IMR-90 (cell line): Measurements from ENCODE around the gene NABP1. TPM values are rescaled to one million over a fixed set of nuclear protein-coding genes. Genes with fewer than 3 reads are reported as not detected.

Source experiments
- ATAC-seq: fragments of 200-7000 bp; cut with Tn5 transposase; 2 replicates; pipeline ENCODE4 v1.9.1; 2020; ENCODE audit warnings: low read depth, mild to moderate bottlenecking, moderate library complexity
- BruUV-seq: library from RNA; stranded (reverse); fragments of 400-500 nt; replicated peaks from 2 replicates; lab custom pipeline; 2021; lab: Mats Ljungman, UMichigan
- CTCF ChIA-PET: fragments of 300-600 bp; formaldehyde crosslinking; extraction: SDS; loops from one replicate; lab custom pipeline; 2021; ENCODE audit warnings: antibody characterized with exemption; lab: Yijun Ruan, JAX
- POLR2A ChIA-PET: fragments of 300-600 bp; sonication (Branson Sonifier 250); formaldehyde crosslinking; loops from one replicate; lab custom pipeline; 2022; ENCODE audit warnings: antibody characterized with exemption; ENCODE audit not compliant: unreplicated experiment; lab: Charles Lee
- DNase-seq: peaks from one replicate; pipeline ENCODE4 v3.0.0; 2013
- H2AFZ ChIP-seq: replicated peaks from 2 replicates; pipeline ENCODE3; 2013; ENCODE audit warnings: low read length, mild to moderate bottlenecking; ENCODE audit not compliant: poor library complexity
- H2AK5ac ChIP-seq: 2 replicates; pipeline ENCODE4 v1.6.1; 2013; ENCODE audit warnings: low read depth, low read length, inconsistent platforms
- H2AK9ac ChIP-seq: replicated peaks from 2 replicates; pipeline ENCODE3; 2013; ENCODE audit warnings: mild to moderate bottlenecking, low read depth, low read length, moderate library complexity; ENCODE audit not compliant: poor library complexity
- H2BK120ac ChIP-seq: 2 replicates; pipeline ENCODE4 v1.6.1; 2013; ENCODE audit warnings: low read depth, low read length, inconsistent platforms
- H2BK15ac ChIP-seq: 3 replicates; pipeline ENCODE4 v1.6.1; 2013; ENCODE audit warnings: low read depth, low read length, inconsistent platforms
- H2BK20ac ChIP-seq: 2 replicates; pipeline ENCODE4 v1.6.1; 2013; ENCODE audit warnings: low read depth, mild to moderate bottlenecking, inconsistent platforms, low read length, moderate library complexity
- H2BK5ac ChIP-seq: 2 replicates; pipeline ENCODE4 v1.6.1; 2013; ENCODE audit warnings: mild to moderate bottlenecking, low read depth, low read length, inconsistent platforms; ENCODE audit not compliant: poor library complexity, severe bottlenecking
- H3K14ac ChIP-seq: replicated peaks from 2 replicates; pipeline ENCODE4 v1.6.1; 2013; ENCODE audit warnings: low read depth, low read length, inconsistent platforms
- H3K18ac ChIP-seq: 2 replicates; pipeline ENCODE4 v1.6.1; 2013; ENCODE audit warnings: low read depth, low read length, control low read depth
- H3K23ac ChIP-seq: 2 replicates; pipeline ENCODE4 v1.6.1; 2013; ENCODE audit warnings: low read depth, low read length, inconsistent platforms
- H3K27ac ChIP-seq: 2 replicates; pipeline ENCODE4 v1.5.1; 2013; ENCODE audit warnings: mild to moderate bottlenecking, control low read depth, low read length; ENCODE audit not compliant: insufficient read depth
- H3K27me3 ChIP-seq: 2 replicates; pipeline ENCODE4 v1.6.1; 2013; ENCODE audit warnings: low read length; ENCODE audit not compliant: control insufficient read depth, insufficient read depth
- H3K36me3 ChIP-seq: 2 replicates; pipeline ENCODE4 v1.6.1; 2013; ENCODE audit warnings: low read length, mixed read lengths; ENCODE audit not compliant: control insufficient read depth, insufficient read depth
- H3K4ac ChIP-seq: 2 replicates; pipeline ENCODE4 v1.6.1; 2013; ENCODE audit warnings: low read depth, low read length, inconsistent platforms
- H3K4me1 ChIP-seq: 2 replicates; pipeline ENCODE4 v1.6.1; 2013; ENCODE audit warnings: low read length, mixed read lengths; ENCODE audit not compliant: control insufficient read depth, insufficient read depth
- H3K4me2 ChIP-seq: 2 replicates; pipeline ENCODE4 v1.6.1; 2013; ENCODE audit warnings: low read depth, mild to moderate bottlenecking, control low read depth, low read length, moderate library complexity
- H3K4me3 ChIP-seq: 2 replicates; pipeline ENCODE4 v1.5.1; 2013; ENCODE audit warnings: low read depth, mild to moderate bottlenecking, control low read depth, low read length, moderate library complexity; ENCODE audit not compliant: insufficient read depth
- H3K56ac ChIP-seq: 2 replicates; pipeline ENCODE4 v1.6.1; 2013; ENCODE audit warnings: low read length, inconsistent platforms; ENCODE audit not compliant: insufficient read depth; ENCODE audit errors: extremely low read depth
- H3K79me1 ChIP-seq, 2 experiments: 2 replicates each; pipeline ENCODE4 v1.6.1; 2013; ENCODE audit warnings: low read length in 2 of 2, inconsistent platforms in 1 of 2, low read depth in 1 of 2
- H3K9ac ChIP-seq: 2 replicates; pipeline ENCODE4 v1.6.1; 2013; ENCODE audit warnings: low read depth, low read length, control low read depth
- H3K9me1 ChIP-seq: 2 replicates; pipeline ENCODE4 v1.6.1; 2013; ENCODE audit warnings: low read length, inconsistent platforms; ENCODE audit not compliant: insufficient read depth
- H3K9me3 ChIP-seq: 2 replicates; pipeline ENCODE4 v1.6.1; 2013; ENCODE audit warnings: low read length; ENCODE audit not compliant: control insufficient read depth, insufficient read depth
- H4K20me1 ChIP-seq: 2 replicates; pipeline ENCODE4 v1.6.1; 2013; ENCODE audit warnings: low read length, inconsistent platforms; ENCODE audit not compliant: insufficient read depth
- H4K5ac ChIP-seq: 2 replicates; pipeline ENCODE4 v1.6.1; 2013; ENCODE audit warnings: mild to moderate bottlenecking, low read depth, low read length, control low read depth
- H4K8ac ChIP-seq, 2 experiments: 2 replicates each; pipeline ENCODE4 v1.6.1; 2013; ENCODE audit warnings: low read depth in 2 of 2, low read length in 2 of 2, control low read depth in 1 of 2, inconsistent platforms in 1 of 2
- H4K91ac ChIP-seq: 2 replicates; pipeline ENCODE4 v1.6.1; 2013; ENCODE audit warnings: low read depth, low read length, inconsistent platforms; ENCODE audit not compliant: insufficient read depth
- BHLHE40 ChIP-seq: fragments of 150-350 bp; IDR thresholded peaks from 2 replicates; pipeline ENCODE4 v1.6.1; 2016; ENCODE audit warnings: mild to moderate bottlenecking, low read depth, low read length
- CEBPB ChIP-seq: IDR thresholded peaks from 2 replicates; pipeline ENCODE4 v1.6.1; 2012; ENCODE audit warnings: low read depth, low read length, improper control_type of control experiment
- CHD1 ChIP-seq: IDR thresholded peaks from 2 replicates; pipeline ENCODE4 v1.6.1; 2012; ENCODE audit warnings: low read depth, low read length, improper control_type of control experiment
- CTCF ChIP-seq: conservative IDR thresholded peaks from 2 replicates; pipeline ENCODE4 v1.5.1; 2012; ENCODE audit warnings: mild to moderate bottlenecking, low read depth, low read length, improper control_type of control experiment
- ELK1 ChIP-seq: fragments of 150-350 bp; IDR thresholded peaks from 2 replicates; pipeline ENCODE4 v1.6.1; 2016; ENCODE audit warnings: low read depth, mild to moderate bottlenecking, low read length, moderate library complexity, borderline replicate concordance
- FOS ChIP-seq: fragments of 150-350 bp; IDR thresholded peaks from 2 replicates; pipeline ENCODE4 v1.6.1; 2016; ENCODE audit warnings: low read depth, low read length
- MAFK ChIP-seq: IDR thresholded peaks from 2 replicates; pipeline ENCODE4 v1.6.1; 2012; ENCODE audit warnings: low read depth, low read length, improper control_type of control experiment
- MAZ ChIP-seq: IDR thresholded peaks from 2 replicates; pipeline ENCODE4 v1.6.1; 2012; ENCODE audit warnings: low read depth, mild to moderate bottlenecking, low read length, improper control_type of control experiment, moderate library complexity, borderline replicate concordance
- MXI1 ChIP-seq: IDR thresholded peaks from 2 replicates; pipeline ENCODE4 v1.6.1; 2012; ENCODE audit warnings: low read depth, mild to moderate bottlenecking, low read length, moderate library complexity, borderline replicate concordance
- POLR2A ChIP-seq: IDR thresholded peaks from 2 replicates; pipeline ENCODE4 v1.6.1; 2012; ENCODE audit warnings: mild to moderate bottlenecking, low read depth, low read length
- RAD21 ChIP-seq: IDR thresholded peaks from 2 replicates; pipeline ENCODE4 v1.6.1; 2012; ENCODE audit warnings: low read length, improper control_type of control experiment
- RCOR1 ChIP-seq: IDR thresholded peaks from 2 replicates; pipeline ENCODE4 v1.6.1; 2012; ENCODE audit warnings: mild to moderate bottlenecking, low read length, improper control_type of control experiment; ENCODE audit not compliant: insufficient replicate concordance
- RFX5 ChIP-seq: IDR thresholded peaks from 2 replicates; pipeline ENCODE4 v1.8.0; 2012; ENCODE audit warnings: low read depth, mild to moderate bottlenecking, low read length, moderate library complexity
- SMC3 ChIP-seq: fragments of 150-350 bp; IDR thresholded peaks from 2 replicates; pipeline ENCODE4 v1.6.1; 2016; ENCODE audit warnings: low read depth, mild to moderate bottlenecking, antibody characterized with exemption, low read length, moderate library complexity
- USF2 ChIP-seq: fragments of 150-350 bp; IDR thresholded peaks from 2 replicates; pipeline ENCODE4 v1.6.1; 2017; ENCODE audit warnings: mild to moderate bottlenecking, antibody characterized with exemption, low read length, low read depth
- WGBS, 2 experiments: methylation state at CpG; one replicate each; pipeline versions ENCODE4 v1.1.5 to v1.1.7; 2013; ENCODE audit warnings: missing lambda C conversion rate in 2 of 2; ENCODE audit not compliant: insufficient read length in 1 of 2; ENCODE audit errors: extremely low coverage in 2 of 2; 5-methylcytosine and 5-hydroxymethylcytosine counted together
- dilution Hi-C: fragments of 300-500 bp; cut with HindIII; formaldehyde crosslinking; loops from one replicate; pipeline ENCODE4 v1.14.3; 2018; ENCODE audit warnings: low sequenced_read_pairs; ENCODE audit not compliant: unreplicated experiment
- in situ Hi-C: fragments of 300-500 bp; cut with MboI; formaldehyde crosslinking; loops from 3 replicates; pipeline ENCODE4 v1.14.3; 2019; ENCODE audit warnings: low sequenced_read_pairs, inconsistent platforms, mixed read lengths
- intact Hi-C: fragments of 100-400 bp; cut with micrococcal nuclease; formaldehyde crosslinking; loops from 2 replicates; pipeline ENCODE4 v1.10.0; 2022
- polyA plus RNA-seq, 3 experiments: library from polyadenylated mRNA; depleted of rRNA; stranded (reverse); fragments of >200 nt; gene quantifications; 2 replicates each; pipeline ENCODE4 v1.2.3, GENCODE V29; 2012; ENCODE audit warnings: low replicate concordance in 1 of 3
- total RNA-seq: library from RNA; depleted of rRNA; stranded (reverse); fragments of >200 nt; gene quantifications from 2 replicates; pipeline ENCODE4 v1.2.3, GENCODE V29; 2012

NABP1 gene
- total and polyA plus RNA-seq, 2 of the 4 experiments (the other 2 are of a cell fraction) = 57.7 to 73.3 TPM

GRCh38 chr2:191666732-191667131 lies 11.2 kb upstream of the NABP1 start:
- no TSS peak for BruUV-seq
- TF ChIP-seq SMC3 (no peak), MXI1 (no peak), CTCF (no peak), CHD1 (no peak), MAFK (no peak), RAD21 (no peak), FOS (no peak), BHLHE40 (no peak), MAZ (no peak), RCOR1 (no peak), ELK1 (no peak), CEBPB (no peak), RFX5 (no peak), POLR2A (no peak), USF2 (no peak)
- intact Hi-C loops = no loop called here
- DNase-seq = peak; percentile 85
- Histone ChIP-seq H3K4me2 (peak overlapping the region; percentile 13; the same call in 1 of the 2 replicates), H4K20me1 (no peaks in the 10 kb centered on the region), H2AK9ac (no peak overlapping the region), H3K9me1 (peaks cover 3% of the 10 kb centered on the region; the same call in 1 of the 2 replicates), H2AFZ (peak overlapping the region; percentile 85), H4K8ac (peak overlapping the region; percentile 3 to 86; a peak in 2 of 4 replicates), H3K36me3 (no peaks in the 10 kb centered on the region), H3K79me1 (peaks cover 0 to 4% of the 10 kb centered on the region in 2 experiments; a peak in 1 of 4 replicates), H3K9me3 (no peaks in the 10 kb centered on the region), H3K4me3 (no peak overlapping the region), H3K9ac (no peak overlapping the region), H2BK15ac (peak overlapping the region; percentile 9; the same call in 2 of the 3 replicates), H3K23ac (peak overlapping the region; percentile 87; the same call in 1 of the 2 replicates), H2BK5ac (peak overlapping the region; percentile 59), H2AK5ac (0 out of 2 replicates have a peak overlapping the region, but pooled peaks have one; percentile 80), H4K91ac (peak overlapping the region; percentile 50), H4K5ac (peak overlapping the region; percentile 11; the same call in 1 of the 2 replicates), H3K18ac (peak overlapping the region; percentile 17; the same call in 1 of the 2 replicates), H2BK120ac (peak overlapping the region; percentile 80), H2BK20ac (peak overlapping the region; percentile 83; the same call in 1 of the 2 replicates), H3K4ac (peak overlapping the region; percentile 61; the same call in 1 of the 2 replicates), H3K4me1 (peaks cover 2% of the 10 kb centered on the region; the same call in 1 of the 2 replicates), H3K27ac (no peak overlapping the region), H3K56ac (no peak overlapping the region), H3K27me3 (no peaks in the 10 kb centered on the region), H3K14ac (peak overlapping the region; percentile 88)
- in situ Hi-C loops = no loop called here
- peak; percentile 62 for ATAC-seq
- WGBS, 2 experiments = no CpG with 5 or more reads among the region's 3 CpGs
- dilution Hi-C loops = no loop called here
- CTCF ChIA-PET = no interaction called here
- POLR2A ChIA-PET = interaction anchor here (0.6 to 1.3 kb wide), 2 partner anchors 10 to 11 kb away, joined by 3 to 9 read pairs; partner anchors contain the start of gene NABP1
